ENCODE measurements around the gene RHOB.
"Not testable (repeated sequence)": the region's sequence is repeated elsewhere in the genome, so short reads cannot be mapped to it uniquely, and the experiment has no call there.

DNA sequence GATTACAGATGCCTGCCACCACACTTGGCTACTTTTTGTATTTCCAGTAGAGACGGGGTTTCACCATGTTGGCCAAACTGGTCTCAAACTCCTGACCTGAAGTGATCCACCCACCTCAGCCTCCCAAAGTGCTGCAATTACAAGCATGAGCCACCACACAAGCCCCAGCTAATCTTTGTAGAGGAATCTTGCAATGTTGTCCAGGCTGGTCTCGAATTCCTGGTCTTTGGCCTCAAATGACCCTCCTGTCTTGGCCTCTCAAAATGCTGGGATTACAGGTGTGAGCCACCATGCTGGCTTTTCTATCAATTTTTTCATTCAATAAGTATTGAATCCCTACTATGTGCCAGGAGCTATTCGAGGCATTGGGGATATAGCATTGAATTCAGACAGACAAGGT lies 46.2 kb downstream of the RHOB start:
- TF ChIP-seq, protein P1, sequence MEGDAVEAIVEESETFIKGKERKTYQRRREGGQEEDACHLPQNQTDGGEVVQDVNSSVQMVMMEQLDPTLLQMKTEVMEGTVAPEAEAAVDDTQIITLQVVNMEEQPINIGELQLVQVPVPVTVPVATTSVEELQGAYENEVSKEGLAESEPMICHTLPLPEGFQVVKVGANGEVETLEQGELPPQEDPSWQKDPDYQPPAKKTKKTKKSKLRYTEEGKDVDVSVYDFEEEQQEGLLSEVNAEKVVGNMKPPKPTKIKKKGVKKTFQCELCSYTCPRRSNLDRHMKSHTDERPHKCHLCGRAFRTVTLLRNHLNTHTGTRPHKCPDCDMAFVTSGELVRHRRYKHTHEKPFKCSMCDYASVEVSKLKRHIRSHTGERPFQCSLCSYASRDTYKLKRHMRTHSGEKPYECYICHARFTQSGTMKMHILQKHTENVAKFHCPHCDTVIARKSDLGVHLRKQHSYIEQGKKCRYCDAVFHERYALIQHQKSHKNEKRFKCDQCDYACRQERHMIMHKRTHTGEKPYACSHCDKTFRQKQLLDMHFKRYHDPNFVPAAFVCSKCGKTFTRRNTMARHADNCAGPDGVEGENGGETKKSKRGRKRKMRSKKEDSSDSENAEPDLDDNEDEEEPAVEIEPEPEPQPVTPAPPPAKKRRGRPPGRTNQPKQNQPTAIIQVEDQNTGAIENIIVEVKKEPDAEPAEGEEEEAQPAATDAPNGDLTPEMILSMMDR (IDR thresholded peaks at IDR 0.05; ENCODE audit: poor library complexity, severe bottlenecking): not testable (repeated sequence)
- TF ChIP-seq RAD21 (conservative IDR thresholded peaks at IDR 0.05); EZH2 (IDR thresholded peaks at IDR 0.05; ENCODE audit: borderline replicate concordance, insufficient read depth, low read length, poor library complexity, severe bottlenecking); POLR2AphosphoS5 (IDR thresholded peaks at IDR 0.05): not testable (repeated sequence)
